NCI-H1105 (cell line): ENCODE measurements around the gene MS4A12.
"Not testable (repeated sequence)": the region's sequence is repeated elsewhere in the genome, so short reads cannot be mapped to it uniquely, and the experiment has no call there.

ENCODE experiments used
- DNase-seq: peaks from one replicate; lab custom pipeline; 2025; lab: John Stamatoyannopoulos, UW

Gene MS4A12

DNA sequence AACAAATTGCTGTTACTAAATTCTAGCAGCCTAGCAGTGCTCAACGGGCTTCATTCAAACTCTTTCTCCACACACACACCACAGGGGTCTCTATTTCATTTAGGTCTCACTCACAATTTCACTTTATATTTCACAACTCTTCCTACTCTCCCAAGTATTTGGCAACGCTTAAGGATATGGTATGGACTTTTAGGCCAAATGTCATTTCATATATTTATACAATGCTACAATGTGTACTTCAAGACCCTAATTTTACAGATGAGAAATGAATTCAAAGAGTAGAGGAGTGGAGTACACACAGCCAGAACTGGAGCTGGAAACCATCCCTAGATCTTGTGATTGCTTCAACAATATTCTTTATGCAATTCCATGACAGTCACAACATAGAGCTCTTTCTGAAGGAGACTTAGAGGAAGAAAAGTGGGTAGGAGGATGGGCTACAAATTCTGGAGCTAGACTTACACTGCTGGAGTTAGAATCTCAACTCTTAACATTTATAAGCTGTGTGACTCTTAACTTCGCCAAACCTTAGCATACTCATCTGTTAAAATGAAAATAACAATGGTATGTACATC lies 20.2 kb downstream of the MS4A12 start:
- no peak for DNase-seq

DNA sequence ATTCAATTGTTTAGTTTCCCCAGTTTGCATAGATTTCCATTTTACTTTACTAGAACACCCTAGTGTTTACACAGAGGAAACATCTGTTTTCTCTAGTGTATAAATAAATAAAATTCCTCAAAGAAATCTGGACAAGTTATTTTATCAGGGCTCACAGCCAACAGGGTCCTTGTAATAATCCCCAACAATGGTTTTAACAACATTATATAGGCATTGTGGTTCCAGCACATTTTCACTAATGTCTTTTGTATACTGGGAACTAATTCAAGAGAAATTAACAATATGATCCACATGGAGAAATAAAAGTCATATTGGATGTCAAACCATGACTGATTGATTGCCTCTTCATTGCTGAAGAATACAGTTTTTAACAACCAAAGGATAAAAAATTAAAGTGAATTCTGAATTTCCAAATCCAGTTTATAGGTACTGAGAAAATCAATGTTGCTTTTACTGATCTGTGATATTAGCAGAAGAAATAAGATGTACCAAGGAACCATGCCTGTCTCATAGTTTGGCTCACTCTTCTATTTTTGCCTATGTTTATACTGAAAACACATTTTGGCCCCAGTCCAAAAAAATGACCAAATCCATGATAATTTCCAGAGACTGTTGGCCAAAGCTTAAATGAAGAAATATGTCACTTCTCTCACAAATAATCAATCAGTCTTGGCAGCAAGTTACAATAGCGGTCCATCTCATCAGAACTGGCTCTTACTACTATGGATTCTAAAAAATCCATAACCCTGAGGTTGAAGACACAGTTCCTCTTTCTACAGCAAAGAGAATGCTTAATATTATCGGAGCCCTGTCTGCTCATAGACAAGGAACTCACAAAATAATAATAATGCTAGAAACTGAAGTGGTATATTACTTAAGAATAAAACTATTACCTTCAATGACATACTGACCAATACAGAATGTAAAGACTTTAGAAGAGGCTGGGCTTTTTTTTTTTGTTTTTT lies 21.2 kb downstream of the MS4A12 start:
- no peak for DNase-seq

DNA sequence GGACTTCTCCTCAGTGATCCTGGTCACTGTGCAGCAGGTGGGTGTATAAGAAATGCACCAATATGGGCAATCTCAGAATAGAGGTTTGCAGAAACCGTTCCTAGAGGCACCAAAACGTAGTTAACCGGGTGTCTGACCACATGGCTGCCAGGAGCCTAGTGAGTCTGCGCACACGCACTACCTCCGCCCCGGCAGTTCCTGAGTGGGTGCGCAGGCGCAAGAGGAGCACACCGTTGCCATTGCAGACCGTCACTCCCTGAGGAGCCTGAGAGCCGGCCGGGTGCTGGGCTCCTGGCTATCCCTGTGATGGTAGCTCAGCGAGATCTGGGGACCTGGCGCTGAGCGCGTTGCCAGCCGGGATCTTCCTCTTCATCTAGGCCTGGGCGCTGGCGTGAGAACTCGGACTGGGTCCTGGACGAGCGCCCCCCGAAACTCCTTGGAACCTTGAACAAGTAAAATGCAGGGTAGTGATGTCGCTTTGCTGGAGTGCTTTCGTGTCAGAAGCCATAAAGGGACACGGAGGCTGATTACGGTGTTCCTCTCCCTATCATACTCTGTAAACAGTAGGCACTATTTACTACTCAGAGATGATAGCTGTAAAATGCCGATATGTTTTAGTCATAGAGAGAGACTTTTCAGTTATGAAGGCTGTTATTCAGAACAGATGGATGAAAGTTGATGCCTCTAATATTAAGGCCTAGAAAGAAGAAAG lies 22.7 kb downstream of the MS4A12 start, which contains the start of gene MS4A13:
TSS of gene MS4A13 (plus strand) at position 249 of the 712 bp plus-strand sequence. CDS start 2,692 bp downstream, outside the sequence.
- DNase-seq = no peak

DNA sequence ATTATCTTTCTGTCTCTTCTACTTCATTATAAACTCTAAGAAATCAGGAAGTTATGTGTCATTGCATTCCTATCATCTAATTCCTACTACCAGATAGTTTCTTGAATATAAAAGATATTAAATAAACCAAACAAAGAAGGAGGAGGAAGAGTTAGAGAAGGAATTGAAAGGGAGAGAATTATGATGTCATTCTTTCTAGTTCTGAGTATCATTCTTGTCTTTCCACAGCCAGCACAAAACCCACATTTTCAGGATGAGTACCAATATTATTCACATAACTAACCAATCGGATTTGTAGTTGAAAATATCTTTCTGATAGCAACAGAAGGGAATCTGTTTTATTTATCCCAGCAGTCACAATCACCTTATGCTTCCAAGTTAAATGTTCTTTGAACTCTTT lies 35.9 kb downstream of the MS4A12 start:
- no peak for DNase-seq

DNA sequence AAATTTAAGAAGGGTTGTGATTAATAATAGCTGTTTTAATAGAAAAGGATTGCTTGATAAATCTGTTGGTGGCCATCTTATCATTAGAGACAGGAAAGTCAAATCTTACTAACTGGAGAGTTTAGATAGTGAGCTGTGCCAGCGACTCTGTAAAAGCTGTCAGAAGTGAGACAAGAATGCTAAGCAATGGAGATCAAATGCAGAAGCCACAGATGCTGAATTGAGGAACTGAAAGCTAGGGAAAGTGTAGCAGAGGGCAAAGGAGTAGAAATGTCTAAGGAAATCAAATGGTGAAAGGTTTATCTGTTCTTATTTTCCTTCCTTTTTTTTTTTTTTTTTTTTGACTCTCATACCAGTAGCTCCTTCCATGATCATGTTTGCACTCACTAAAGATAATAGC lies 36.4 kb downstream of the MS4A12 start:
- DNase-seq = no peak

DNA sequence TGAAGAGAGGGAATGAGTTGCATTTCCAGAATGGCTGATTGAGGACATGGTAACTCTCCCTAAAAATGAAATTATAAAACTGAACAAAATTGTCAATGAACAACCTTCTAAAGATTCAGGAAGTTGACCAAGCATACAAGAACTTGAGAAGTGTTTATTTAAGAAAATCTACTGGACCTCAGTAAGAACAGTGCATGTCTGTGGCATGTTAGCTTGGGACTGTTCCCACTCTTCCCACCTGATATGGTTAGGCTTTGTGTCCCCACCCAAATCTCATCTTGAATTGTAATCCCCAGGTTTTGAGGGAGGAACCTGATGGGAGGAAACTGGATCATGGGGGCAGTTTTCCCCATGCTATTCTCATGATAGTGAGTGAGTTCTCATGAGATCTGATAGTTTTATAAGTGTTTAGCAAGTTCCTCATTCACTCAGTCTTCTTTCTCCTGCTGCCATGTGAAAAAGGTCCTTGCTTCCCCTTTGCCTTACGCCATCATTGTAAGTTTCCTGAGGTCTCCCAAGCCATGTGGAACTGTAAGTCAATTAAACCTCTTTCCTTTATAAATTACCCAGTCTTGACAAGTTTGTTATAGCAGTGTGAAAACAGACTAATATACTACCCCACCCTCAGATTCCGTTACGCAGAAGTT lies 38.0 kb downstream of the MS4A12 start:
- no peak for DNase-seq

DNA sequence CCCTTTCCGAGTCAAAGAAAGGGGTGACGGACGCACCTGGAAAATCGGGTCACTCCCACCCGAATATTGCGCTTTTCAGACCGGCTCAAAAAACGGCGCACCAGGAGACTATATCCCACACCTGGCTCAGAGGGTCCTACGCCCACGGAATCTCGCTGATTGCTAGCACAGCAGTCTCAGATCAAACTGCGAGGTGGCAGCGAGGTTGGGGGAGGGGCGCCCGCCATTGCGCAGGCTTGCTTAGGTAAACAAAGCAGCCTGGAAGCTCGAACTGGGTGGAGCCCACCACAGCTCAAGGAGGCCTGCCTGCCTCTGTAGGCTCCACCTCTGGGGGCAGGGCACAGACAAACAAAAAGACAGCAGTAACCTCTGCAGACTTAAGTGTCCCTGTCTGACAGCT lies 39.8 kb downstream of the MS4A12 start:
- not testable (repeated sequence) for DNase-seq

DNA sequence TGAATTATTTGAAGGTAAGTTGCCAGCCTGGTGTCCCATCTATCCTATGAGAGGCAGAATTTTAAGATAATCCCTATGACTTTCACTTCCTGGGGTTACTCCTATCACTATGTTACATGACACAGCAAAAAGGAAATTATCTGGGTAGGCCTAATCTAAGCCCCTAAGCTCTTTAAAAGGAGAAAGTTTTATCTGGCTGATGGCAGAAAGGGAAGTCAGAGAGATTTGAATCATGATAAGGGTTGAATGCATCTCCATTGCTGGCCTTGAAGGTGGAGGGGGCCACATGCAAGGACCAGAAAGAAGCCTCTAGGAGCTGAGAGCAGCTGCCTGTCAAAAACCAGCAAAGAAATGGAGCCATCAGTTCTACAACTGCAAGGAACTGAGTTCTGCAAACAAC lies 46.0 kb downstream of the MS4A12 start:
- not testable (repeated sequence) for DNase-seq

DNA sequence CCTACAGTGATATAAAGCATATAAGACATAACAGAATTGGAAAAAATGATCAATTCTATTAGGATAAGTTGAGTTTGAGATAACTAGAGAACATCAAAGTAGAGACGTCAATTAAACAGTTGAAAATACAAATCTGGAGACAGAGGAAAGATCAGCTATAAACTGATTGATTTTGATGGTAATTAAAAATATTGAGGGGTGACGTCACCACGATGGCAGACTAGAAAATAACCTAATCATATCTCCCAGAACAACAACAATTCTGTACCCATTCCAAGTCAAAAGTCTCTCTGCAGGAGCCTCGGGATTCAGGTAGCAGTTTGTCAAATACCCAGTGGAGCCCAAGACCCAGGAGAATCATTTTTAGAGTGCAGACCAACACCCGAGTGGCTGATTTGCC lies 51.5 kb downstream of the MS4A12 start:
- DNase-seq = no peak
